MM.1S (cell line): ENCODE results near the gene APOOL.

ENCODE experiments used
- EZH2 ChIP-seq: fragments of 300-600 bp; sonication (generic); optimal IDR thresholded peaks from 2 replicates; pipeline ENCODE3; 2017; ENCODE audit warnings: low read depth, mild to moderate bottlenecking, antibody characterized with exemption, low read length, mixed read lengths
- EZH2phosphoT487 ChIP-seq: fragments of 300-600 bp; sonication (generic); IDR thresholded peaks from 2 replicates; pipeline ENCODE4 v1.6.1; 2018; ENCODE audit warnings: antibody characterized with exemption, low read length
- TF ChIP-seq, protein P1 (sequence below): fragments of 300-600 bp; sonication (generic); IDR thresholded peaks from 2 replicates; pipeline ENCODE4 v1.5.1; 2016; ENCODE audit warnings: antibody characterized with exemption, low read length, mixed read lengths

DNA sequence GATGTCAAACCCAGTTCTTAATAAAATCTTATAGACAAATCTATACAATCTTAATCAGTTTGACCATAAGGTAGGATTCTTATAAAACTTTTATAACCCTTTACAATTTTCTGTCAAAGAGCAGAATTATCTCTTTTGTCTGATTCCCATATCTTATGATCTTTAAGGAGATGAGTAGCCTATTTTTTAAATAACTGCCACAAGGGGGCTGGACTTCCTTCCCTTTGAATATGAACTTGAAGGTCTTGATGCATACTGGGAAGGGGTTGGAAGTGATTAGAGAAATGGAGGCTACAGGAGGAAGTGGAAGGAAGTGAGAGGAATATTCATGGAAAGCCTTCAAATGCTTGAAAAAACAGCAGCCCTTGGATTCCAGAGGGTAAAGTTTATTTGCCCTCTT lies 111.1 kb downstream of the APOOL start:
- TF ChIP-seq EZH2phosphoT487, result no peak
- TF ChIP-seq, protein P1, sequence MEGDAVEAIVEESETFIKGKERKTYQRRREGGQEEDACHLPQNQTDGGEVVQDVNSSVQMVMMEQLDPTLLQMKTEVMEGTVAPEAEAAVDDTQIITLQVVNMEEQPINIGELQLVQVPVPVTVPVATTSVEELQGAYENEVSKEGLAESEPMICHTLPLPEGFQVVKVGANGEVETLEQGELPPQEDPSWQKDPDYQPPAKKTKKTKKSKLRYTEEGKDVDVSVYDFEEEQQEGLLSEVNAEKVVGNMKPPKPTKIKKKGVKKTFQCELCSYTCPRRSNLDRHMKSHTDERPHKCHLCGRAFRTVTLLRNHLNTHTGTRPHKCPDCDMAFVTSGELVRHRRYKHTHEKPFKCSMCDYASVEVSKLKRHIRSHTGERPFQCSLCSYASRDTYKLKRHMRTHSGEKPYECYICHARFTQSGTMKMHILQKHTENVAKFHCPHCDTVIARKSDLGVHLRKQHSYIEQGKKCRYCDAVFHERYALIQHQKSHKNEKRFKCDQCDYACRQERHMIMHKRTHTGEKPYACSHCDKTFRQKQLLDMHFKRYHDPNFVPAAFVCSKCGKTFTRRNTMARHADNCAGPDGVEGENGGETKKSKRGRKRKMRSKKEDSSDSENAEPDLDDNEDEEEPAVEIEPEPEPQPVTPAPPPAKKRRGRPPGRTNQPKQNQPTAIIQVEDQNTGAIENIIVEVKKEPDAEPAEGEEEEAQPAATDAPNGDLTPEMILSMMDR, result no peak
- TF ChIP-seq EZH2, result no peak
